Fibroblast of pulmonary artery (primary cell): ENCODE data around the gene MDM4.

ENCODE experiments used
- DNase-seq: peaks from one replicate; pipeline ENCODE4 v3.0.0-alpha.2; 2010; ENCODE audit warnings: low read depth
- H3K4me3 ChIP-seq: replicated peaks from 2 replicates; pipeline ENCODE4 v1.5.1; 2011; ENCODE audit warnings: low read depth, mild to moderate bottlenecking, control low read depth, low read length, moderate library complexity
- TF ChIP-seq, protein P1 (sequence below): IDR thresholded peaks from 2 replicates; pipeline ENCODE4 v1.5.1; 2011; ENCODE audit warnings: mild to moderate bottlenecking, control low read depth, low read length, inconsistent platforms; ENCODE audit errors: missing control alignments

The MDM4 gene

DNA sequence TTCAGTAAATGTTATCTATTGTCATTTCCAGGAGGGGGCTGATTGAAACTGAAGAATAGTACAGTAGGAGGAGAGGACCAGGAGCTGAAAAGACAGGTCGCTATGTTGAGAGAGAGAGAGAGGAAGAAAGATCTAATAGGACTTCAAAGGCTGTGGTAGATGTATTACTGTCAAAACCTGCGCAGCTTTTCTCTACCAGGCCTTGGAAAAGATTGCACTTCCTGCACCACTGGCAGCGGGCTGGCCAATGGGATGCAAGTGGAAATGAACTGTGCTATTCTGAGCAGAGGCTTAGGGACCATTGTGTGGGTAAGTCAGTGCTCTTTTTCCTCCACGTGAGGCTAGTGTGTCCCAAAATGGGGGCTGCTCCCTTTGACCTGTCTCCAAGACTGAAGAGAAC is 47.1 kb downstream of the MDM4 start:
- TF ChIP-seq, protein P1, sequence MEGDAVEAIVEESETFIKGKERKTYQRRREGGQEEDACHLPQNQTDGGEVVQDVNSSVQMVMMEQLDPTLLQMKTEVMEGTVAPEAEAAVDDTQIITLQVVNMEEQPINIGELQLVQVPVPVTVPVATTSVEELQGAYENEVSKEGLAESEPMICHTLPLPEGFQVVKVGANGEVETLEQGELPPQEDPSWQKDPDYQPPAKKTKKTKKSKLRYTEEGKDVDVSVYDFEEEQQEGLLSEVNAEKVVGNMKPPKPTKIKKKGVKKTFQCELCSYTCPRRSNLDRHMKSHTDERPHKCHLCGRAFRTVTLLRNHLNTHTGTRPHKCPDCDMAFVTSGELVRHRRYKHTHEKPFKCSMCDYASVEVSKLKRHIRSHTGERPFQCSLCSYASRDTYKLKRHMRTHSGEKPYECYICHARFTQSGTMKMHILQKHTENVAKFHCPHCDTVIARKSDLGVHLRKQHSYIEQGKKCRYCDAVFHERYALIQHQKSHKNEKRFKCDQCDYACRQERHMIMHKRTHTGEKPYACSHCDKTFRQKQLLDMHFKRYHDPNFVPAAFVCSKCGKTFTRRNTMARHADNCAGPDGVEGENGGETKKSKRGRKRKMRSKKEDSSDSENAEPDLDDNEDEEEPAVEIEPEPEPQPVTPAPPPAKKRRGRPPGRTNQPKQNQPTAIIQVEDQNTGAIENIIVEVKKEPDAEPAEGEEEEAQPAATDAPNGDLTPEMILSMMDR: no peak
- no peak overlapping the region for H3K4me3 ChIP-seq
- no peak for DNase-seq

DNA sequence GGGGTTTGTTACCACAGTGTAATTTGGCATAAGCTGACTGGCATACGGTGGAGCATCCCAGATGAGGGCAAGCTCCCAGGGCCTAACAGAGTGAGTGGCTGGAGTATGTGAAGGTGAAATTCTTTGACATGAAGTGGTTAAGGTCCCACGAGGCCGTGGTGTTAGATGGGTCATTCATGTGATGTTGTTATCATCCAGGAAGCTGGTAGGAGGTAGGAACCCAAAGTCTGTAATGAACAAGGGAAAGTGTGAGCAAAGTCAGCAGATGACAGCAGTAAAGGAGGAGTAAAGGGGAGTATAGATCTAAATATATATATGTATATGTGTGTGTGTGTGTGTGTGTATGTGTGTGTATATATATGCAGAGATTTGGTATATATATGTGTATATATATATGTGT is 47.6 kb downstream of the MDM4 start:
- no peak for DNase-seq
- TF ChIP-seq, protein P1: no peak
- no peak overlapping the region for H3K4me3 ChIP-seq

DNA sequence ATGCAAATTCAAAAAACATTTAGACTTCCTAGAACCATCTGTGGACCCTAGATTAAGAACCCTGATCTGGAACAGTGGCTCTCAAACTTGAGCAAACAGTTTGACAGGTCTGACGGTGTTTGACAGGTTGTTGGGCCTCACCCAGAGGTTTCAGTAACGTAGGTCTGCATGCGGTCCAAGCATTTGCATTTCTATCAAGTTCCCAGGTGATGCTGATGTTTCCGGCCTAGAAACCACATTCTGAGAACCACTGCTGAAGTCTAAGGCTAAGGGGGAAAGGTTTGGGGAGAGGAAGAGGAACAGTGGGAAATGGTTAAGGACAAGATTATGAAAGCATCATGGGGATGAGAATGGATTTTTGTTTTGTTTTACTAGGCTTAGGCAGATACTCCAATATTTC is 48.6 kb downstream of the MDM4 start:
- no peak overlapping the region for H3K4me3 ChIP-seq
- DNase-seq: no peak
- TF ChIP-seq, protein P1: no peak

DNA sequence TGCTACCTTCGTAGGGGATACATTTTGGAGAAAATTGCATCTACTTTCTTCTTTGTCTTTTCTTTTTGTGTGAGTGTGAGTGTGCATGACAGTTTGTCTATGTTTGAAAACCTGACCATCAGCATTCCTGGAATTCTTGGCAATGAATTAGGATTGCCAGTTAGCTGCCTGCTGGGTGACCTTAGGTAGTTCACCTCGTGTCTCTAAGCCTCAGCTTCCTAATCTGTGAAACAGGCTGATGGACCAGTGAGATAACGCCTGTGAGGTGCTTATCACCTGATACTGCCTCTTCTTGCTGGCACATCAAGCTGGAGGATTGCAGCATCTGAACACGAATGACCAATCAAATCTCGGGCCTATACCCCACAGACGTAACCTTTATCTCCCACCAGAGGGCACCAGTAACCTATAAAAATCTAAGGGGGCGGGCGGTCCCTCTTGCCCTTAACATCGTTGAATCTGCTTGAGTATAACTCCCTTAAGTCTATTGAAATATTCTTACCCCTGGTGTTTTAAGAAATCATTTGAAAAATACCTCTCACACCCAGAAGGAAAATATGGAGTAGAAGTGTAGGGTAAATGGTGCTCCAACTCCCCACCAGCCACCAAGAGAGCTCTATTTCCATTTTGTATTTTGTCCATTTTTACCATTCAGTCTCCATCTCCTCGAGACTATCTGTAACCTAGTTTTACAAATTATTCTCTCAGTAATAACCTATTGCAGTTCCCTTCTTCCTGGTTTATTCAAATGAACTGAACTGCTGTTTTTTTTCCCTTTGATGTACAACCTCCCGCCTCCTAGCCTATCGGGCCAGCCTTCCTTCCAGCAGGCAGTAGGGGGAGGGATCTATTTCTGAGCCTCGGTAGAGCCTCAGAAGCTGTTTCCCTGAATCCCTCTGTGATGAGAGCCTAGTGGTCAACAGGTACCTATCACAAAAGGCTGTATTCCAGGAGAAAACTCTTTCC is 49.7 kb downstream of the MDM4 start:
- TF ChIP-seq, protein P1: peak; percentile 63
- no peak overlapping the region for H3K4me3 ChIP-seq
- DNase-seq: peak; percentile 81

DNA sequence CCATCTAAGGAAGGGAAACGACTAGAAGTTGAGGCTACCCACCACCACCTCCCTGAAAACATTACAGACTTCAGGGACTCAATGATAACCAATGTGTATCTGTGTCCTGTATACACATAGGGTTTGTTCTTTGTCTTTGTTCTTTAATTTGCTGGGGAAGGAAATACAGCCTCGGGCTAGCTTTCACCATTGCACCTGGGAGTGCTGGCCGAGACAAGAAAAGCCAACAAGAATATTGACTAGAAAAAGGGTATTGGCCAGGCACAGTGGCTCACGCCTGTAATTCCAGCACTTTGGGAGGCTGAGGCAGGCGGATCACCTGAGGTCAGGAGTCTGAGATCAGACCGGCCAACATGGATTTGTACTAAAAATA is 50.4 kb downstream of the MDM4 start:
- no peak overlapping the region for H3K4me3 ChIP-seq
- TF ChIP-seq, protein P1: no peak
- no peak for DNase-seq

DNA sequence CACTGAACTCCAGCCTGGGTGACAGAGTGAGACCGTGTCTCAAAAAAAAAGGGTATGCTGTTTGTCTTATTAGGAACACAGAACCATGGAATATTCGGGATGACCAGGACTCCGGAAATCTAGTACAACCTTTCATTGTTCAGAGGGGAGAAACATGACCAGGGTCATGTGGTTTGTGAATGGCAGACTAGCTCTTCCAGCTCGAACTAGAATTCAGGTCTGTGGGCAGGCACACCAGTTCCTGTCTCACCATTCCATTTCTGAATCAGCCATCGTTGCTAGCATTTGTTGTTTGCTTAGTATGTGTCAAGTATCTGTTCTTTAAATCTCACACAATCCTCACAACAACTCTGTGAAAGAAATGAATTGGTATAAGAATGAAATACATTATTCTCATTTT is 50.9 kb downstream of the MDM4 start:
- TF ChIP-seq, protein P1: no peak

More for the DNA sequence above, 50.9 kb downstream of the MDM4 start:
- no peak for DNase-seq
- no peak overlapping the region for H3K4me3 ChIP-seq
